Ureter (tissue), 1 donor: ENCODE measurements around the gene VARS1. TPM values are rescaled to one million over a fixed set of nuclear protein-coding genes. Genes with fewer than 3 reads are reported as not detected.
"Not testable (repeated sequence)": the region's sequence is repeated elsewhere in the genome, so short reads cannot be mapped to it uniquely, and the experiment has no call there.

ENCODE experiments used
- DNase-seq: peaks from one replicate; pipeline ENCODE4 v3.0.0-alpha.2; 2020; ENCODE audit warnings: low spot score
- total RNA-seq: library from RNA; stranded (reverse); gene quantifications from one replicate; pipeline ENCODE4 v1.2.4, GENCODE V29; 2023
- donor health status: DM: yes; HTN: yes; CAD: no.

VARS1 gene
- total RNA-seq, 1 donor from 2014 or later: 105 TPM

DNA sequence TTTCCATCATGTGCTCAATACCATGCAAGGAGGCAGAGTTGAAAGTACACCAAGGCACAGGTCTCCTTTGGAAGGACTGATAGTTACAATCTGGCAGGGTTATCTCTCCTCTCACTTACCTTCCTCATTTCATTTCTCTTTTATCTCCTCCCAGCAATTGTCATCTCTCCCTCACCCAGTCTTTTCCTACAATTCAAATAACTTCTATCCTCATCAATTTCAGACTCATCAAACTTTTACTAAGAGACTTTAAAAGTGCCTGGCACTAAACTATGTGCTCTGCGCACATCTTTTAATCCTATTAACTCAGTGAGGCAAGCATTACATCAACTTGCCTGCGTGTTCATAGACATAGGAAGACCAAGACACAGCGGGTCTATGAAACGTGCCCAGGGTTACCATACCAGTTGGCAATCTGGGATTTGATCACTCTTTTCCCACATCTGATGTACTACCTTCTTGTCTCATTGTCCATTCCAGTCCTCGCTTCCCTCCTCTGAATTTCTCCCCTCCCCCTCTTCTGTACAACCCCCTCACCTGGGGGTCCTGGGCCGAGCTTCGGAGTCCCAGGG is 1.2 kb downstream of the VARS1 start:
- no peak for DNase-seq

GRCh38 chr6:31793927-31794245 is 1.7 kb downstream of the VARS1 start:
- DNase-seq: not testable (repeated sequence)

DNA sequence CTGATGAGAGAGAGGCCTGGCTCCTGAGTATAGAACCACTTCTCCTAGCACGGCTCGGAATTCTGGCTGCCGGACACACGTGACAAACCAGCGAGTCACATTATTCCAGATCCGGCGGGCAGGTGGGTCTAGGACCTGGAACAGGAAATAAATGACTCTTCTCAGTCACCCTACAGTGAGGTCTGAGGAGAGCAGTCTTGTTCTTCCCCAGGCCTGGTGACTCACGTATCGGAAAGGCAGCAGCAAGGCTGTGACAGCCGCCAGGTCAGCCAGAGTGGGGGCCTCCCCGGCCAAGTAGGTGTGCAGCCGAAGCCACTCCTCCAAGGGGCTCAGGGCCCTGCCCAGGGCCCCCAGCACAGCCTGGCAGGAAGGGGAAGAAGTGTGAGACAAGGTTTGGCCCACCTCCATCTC is 2.8 kb downstream of the VARS1 start:
- no peak for DNase-seq

- no peak for DNase-seq
Observed at GRCh38 chr6:31792090-31792374, 3.5 kb downstream of the VARS1 start.

DNA sequence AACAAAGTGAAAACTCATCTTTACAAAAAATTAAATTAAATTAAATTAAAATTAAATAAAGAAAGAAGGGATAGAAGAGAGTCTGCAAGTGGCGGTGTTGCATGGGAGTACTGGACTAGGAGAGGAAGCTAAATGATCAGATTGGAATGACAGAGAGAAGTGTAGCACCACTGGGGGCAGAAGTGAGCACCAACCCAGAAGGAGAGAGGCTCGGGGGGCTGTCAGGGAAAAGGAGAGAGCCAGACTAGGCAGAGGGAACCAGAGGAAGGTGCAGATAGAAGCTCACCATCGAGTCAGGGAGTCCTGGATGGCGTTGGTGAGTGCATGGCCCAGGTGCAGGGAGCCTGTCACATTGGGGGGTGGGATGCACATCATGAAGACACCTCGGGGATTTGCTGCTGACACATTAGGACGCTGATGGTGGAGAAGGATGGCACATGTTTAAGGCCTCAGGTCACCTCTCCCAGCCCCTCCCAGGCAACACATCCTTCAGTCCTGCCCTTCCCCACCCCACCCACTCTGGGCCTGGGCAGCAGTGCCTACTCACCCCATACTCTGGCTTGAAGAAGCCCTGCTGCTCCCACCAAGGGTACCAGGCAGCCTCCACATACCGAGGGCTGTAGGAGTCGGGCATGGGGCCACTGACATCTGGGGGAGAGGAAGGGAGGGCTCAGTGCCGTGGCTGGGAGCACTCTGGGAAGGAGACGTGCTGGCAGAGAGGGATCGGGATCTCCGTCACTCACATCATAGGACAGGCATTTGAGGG is 4.0 kb downstream of the VARS1 start:
- peak; percentile 60 for DNase-seq

DNA sequence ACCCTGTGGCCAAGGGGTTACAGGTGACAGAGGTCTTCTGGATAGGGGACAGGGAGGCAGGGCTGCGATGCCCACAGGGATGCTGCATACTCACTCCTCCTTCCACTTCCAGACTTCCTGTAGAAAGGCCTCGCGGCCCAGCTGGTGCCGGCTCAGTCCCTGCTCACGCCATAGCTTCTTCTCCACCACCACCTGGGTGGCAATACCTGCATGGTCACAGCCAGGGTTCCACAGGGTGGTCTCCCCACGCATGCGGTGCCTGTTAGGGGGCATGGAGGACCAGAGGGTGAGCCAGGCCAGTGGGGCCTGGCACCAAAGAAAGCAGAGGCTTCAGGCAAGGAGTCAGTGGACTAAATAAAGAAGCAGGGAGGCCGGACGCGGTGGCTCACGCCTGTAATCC is 10.1 kb downstream of the VARS1 start:
- DNase-seq: no peak

GRCh38 chr6:31784098-31784925 is 11.2 kb downstream of the VARS1 start:
- no peak for DNase-seq

DNA sequence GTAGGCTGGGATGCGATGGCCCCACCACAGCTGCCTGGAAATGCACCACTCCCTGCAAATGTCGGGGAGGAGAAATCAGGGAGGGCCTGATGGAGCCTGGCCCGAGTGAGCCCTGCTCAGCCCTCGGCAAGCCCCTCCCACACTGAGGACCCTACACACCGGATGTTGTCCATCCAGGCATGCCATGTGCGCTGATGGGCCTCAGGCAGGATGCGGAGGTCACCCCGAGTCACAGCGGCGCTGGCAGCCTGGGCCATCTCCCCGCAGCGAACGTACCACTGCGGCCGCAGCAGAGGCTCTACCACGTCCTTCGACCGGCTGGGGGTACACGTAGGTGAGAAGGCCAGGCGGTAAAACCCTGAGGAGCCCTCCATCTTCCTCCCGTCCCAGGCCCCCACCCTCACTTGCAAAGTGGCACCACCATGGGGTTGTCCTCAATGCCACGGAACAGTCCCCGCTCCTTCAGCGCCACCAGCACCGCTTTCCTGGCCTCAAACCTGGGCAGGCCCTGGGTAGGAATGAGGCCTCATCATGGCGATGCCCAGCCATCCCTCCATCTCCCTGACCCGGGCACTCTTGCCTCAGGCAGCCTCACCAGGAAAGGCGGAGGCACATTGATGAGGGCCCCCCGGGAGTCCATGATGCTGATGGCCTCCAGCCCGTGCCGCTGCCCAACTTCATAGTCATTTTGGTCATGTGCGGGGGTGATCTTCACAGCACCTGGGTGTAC is 13.3 kb downstream of the VARS1 start:
- DNase-seq: no peak

- DNase-seq: no peak
Observed at GRCh38 chr6:31781244-31782125, 14.1 kb downstream of the VARS1 start.

- no peak for DNase-seq
Observed at GRCh38 chr6:31780507-31781243, 14.9 kb downstream of the VARS1 start.

- no peak for DNase-seq
Observed at GRCh38 chr6:31779908-31780307, 15.6 kb downstream of the VARS1 start.

- no peak for DNase-seq
Observed at GRCh38 chr6:31778999-31779885, 16.3 kb downstream of the VARS1 start.

- DNase-seq: no peak
Observed at GRCh38 chr6:31778193-31778592, 17.4 kb downstream of the VARS1 start.

GRCh38 chr6:31777667-31778050 is 17.9 kb downstream of the VARS1 start:
- DNase-seq: no peak

DNA sequence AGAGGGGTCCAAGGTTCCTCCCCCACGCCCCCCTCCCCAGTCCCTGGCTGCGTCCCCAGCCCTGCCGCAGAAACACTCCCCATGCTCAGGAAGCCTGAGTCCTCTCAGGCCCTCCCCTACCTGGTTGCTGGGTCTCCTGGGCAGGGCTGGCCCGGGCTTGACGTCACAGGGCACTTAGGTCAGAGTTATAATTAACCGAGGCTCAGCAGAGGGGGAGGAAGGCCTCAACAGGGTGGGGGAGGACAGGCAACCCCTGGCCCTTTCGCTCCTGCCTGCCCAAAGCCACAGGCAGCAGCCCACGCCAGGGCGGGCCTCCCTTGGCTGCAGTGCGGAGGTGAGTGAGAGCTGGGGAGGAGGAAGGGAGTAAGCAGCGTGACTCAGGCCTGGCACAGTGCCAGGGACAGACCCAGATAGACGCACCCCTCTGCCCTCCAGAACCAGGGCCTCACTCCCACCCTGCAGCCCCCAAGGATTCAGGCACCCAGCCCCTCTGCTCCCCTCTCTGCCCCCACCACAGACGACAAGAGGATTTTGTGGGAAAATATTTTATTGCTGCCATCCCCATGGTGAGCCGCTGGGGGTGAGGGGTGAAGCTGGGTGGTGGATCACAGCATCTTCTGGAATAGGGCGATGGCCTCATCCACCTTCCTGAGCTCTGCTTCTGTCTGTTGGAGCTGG is 18.4 kb downstream of the VARS1 start, which contains the start of gene VWA7:
Gene VWA7, minus strand, starts transcription at position 340 of the 678 bp plus-strand sequence. CDS start 549 bp downstream, outside the sequence.
- peak; percentile 67 for DNase-seq

GRCh38 chr6:31776485-31776988 is 19.0 kb downstream of the VARS1 start:
- DNase-seq: no peak

GRCh38 chr6:31775633-31776484 is 19.7 kb downstream of the VARS1 start:
- no peak for DNase-seq

DNA sequence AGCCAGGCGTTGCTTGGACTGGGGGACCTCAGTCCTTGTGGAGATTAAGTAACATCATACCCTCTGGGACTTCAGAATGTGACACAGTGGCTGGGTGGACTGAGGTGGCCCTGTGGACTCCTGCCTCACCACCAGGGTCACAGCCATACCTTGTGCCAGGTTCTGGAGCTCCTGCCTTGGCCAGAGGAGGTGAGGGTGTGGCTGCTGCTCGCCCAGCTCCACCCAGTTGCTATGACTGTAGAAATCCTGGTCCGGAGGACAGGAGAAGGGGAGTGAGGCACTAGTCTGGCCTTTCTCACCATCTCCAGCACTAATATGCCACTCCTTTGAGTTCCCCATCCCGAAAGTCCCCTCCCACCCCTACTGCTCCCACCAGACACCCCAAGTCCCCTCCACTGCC is 20.4 kb downstream of the VARS1 start:
- no peak for DNase-seq
